GM19324 (cell line): ENCODE measurements around the gene DPAGT1.
"Not testable (repeated sequence)": the region's sequence is repeated elsewhere in the genome, so short reads cannot be mapped to it uniquely, and the experiment has no call there.

Source experiments
- ATAC-seq: cut with Tn5 transposase; IDR thresholded peaks from one replicate; pipeline ENCODE4 v1.9.1; 2021; ENCODE audit warnings: mild to moderate bottlenecking, moderate library complexity; ENCODE audit not compliant: unreplicated experiment, low FRiP score

The DPAGT1 gene

GRCh38 chr11:119116235-119116594 is 14.6 kb upstream of the DPAGT1 start:
- no peak for ATAC-seq

GRCh38 chr11:119115484-119116234 is 14.0 kb upstream of the DPAGT1 start:
- no peak for ATAC-seq

GRCh38 chr11:119114351-119114750 is 12.7 kb upstream of the DPAGT1 start:
- no peak for ATAC-seq

GRCh38 chr11:119113716-119114115 is 12.1 kb upstream of the DPAGT1 start:
- ATAC-seq, result no peak

GRCh38 chr11:119112314-119113020 is 10.8 kb upstream of the DPAGT1 start:
- ATAC-seq, result no peak

- ATAC-seq, result no peak
These were observed 9.8 kb upstream of the DPAGT1 start for GRCh38 chr11:119111361-119111925.

- no peak for ATAC-seq
These were observed 8.8 kb upstream of the DPAGT1 start for GRCh38 chr11:119110439-119110838.

GRCh38 chr11:119109843-119110242 is 8.2 kb upstream of the DPAGT1 start:
- ATAC-seq, result no peak

GRCh38 chr11:119108857-119109221 is 7.2 kb upstream of the DPAGT1 start:
- no peak for ATAC-seq

GRCh38 chr11:119108146-119108856 is 6.6 kb upstream of the DPAGT1 start:
- no peak for ATAC-seq

- ATAC-seq, result peak; percentile 24
These were observed 6.0 kb upstream of the DPAGT1 start for GRCh38 chr11:119107538-119108145.

- ATAC-seq, result peak; percentile 61
These were observed 5.2 kb upstream of the DPAGT1 start, which contains the start of gene C2CD2L for GRCh38 chr11:119106564-119107537. TSS of gene C2CD2L (plus strand) at chr11:119107344. CDS start at chr11:119107742, 398 bp downstream.

GRCh38 chr11:119103793-119104192 is 2.1 kb upstream of the DPAGT1 start:
- ATAC-seq, result no peak

GRCh38 chr11:119103161-119103664 is 1.6 kb upstream of the DPAGT1 start:
- ATAC-seq, result not testable (repeated sequence)

GRCh38 chr11:119100994-119101758 is 477 bp downstream of the DPAGT1 start:
- ATAC-seq, result peak; percentile 18

GRCh38 chr11:119100246-119100970 is 1.2 kb downstream of the DPAGT1 start:
- no peak for ATAC-seq

- no peak for ATAC-seq
These were observed 1.9 kb downstream of the DPAGT1 start for GRCh38 chr11:119099711-119100110.
